Measurements from ENCODE around the gene CALML6. TPM values are rescaled to one million over a fixed set of nuclear protein-coding genes. Genes with fewer than 3 reads are reported as not detected.
A peak's percentile ranks its signal among the peaks of the same experiment; 100 is the strongest.

The CALML6 gene
- total and polyA plus RNA-seq, 2 of the 8 experiments (the other 6 are each of a cell fraction or from before 2014, with no cell fraction given) = 0.54 to 1.3 TPM

DNA sequence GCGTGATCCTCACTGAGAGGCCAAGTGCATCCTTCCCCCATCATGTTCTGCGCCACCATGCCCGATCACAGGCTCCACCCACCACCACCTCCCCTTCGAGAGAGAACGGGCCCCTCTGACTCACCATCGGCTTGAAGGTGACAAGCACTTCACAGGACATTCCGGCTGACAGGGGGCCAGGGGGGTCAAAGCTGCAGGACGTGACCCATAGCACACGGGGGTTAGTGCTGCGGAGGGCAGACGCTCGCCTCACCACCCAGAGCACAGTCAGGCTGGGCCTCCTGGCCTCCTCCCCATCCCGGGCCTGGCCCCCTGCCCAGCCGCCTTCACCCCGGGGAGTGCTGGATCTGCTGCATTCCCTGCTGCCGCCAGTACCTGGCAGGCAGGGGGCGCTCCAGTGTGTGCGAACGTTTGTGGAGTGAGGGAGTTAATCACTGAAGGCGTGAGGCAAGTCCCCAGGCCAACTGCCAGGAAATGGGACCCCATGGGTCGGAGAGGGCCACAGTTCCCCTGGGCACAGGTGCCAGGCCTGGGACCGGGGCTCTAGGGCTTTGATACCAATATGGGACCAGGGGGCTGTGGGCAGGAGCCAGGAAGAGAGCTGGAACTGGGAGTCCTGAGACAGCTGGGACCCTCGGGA lies 44.9 kb downstream of the CALML6 start (continued):
- TF ChIP-seq, protein P1, sequence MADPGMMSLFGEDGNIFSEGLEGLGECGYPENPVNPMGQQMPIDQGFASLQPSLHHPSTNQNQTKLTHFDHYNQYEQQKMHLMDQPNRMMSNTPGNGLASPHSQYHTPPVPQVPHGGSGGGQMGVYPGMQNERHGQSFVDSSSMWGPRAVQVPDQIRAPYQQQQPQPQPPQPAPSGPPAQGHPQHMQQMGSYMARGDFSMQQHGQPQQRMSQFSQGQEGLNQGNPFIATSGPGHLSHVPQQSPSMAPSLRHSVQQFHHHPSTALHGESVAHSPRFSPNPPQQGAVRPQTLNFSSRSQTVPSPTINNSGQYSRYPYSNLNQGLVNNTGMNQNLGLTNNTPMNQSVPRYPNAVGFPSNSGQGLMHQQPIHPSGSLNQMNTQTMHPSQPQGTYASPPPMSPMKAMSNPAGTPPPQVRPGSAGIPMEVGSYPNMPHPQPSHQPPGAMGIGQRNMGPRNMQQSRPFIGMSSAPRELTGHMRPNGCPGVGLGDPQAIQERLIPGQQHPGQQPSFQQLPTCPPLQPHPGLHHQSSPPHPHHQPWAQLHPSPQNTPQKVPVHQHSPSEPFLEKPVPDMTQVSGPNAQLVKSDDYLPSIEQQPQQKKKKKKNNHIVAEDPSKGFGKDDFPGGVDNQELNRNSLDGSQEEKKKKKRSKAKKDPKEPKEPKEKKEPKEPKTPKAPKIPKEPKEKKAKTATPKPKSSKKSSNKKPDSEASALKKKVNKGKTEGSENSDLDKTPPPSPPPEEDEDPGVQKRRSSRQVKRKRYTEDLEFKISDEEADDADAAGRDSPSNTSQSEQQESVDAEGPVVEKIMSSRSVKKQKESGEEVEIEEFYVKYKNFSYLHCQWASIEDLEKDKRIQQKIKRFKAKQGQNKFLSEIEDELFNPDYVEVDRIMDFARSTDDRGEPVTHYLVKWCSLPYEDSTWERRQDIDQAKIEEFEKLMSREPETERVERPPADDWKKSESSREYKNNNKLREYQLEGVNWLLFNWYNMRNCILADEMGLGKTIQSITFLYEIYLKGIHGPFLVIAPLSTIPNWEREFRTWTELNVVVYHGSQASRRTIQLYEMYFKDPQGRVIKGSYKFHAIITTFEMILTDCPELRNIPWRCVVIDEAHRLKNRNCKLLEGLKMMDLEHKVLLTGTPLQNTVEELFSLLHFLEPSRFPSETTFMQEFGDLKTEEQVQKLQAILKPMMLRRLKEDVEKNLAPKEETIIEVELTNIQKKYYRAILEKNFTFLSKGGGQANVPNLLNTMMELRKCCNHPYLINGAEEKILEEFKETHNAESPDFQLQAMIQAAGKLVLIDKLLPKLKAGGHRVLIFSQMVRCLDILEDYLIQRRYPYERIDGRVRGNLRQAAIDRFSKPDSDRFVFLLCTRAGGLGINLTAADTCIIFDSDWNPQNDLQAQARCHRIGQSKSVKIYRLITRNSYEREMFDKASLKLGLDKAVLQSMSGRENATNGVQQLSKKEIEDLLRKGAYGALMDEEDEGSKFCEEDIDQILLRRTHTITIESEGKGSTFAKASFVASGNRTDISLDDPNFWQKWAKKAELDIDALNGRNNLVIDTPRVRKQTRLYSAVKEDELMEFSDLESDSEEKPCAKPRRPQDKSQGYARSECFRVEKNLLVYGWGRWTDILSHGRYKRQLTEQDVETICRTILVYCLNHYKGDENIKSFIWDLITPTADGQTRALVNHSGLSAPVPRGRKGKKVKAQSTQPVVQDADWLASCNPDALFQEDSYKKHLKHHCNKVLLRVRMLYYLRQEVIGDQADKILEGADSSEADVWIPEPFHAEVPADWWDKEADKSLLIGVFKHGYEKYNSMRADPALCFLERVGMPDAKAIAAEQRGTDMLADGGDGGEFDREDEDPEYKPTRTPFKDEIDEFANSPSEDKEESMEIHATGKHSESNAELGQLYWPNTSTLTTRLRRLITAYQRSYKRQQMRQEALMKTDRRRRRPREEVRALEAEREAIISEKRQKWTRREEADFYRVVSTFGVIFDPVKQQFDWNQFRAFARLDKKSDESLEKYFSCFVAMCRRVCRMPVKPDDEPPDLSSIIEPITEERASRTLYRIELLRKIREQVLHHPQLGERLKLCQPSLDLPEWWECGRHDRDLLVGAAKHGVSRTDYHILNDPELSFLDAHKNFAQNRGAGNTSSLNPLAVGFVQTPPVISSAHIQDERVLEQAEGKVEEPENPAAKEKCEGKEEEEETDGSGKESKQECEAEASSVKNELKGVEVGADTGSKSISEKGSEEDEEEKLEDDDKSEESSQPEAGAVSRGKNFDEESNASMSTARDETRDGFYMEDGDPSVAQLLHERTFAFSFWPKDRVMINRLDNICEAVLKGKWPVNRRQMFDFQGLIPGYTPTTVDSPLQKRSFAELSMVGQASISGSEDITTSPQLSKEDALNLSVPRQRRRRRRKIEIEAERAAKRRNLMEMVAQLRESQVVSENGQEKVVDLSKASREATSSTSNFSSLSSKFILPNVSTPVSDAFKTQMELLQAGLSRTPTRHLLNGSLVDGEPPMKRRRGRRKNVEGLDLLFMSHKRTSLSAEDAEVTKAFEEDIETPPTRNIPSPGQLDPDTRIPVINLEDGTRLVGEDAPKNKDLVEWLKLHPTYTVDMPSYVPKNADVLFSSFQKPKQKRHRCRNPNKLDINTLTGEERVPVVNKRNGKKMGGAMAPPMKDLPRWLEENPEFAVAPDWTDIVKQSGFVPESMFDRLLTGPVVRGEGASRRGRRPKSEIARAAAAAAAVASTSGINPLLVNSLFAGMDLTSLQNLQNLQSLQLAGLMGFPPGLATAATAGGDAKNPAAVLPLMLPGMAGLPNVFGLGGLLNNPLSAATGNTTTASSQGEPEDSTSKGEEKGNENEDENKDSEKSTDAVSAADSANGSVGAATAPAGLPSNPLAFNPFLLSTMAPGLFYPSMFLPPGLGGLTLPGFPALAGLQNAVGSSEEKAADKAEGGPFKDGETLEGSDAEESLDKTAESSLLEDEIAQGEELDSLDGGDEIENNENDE (IDR thresholded peaks at IDR 0.05; ENCODE audit: insufficient replicate concordance, low read length) = no peak
- TF ChIP-seq SAP30 (IDR thresholded peaks at IDR 0.05; ENCODE audit: insufficient read depth, insufficient replicate concordance, low read length) (no peak), FOSL1 (IDR thresholded peaks at IDR 0.05; ENCODE audit: insufficient read depth, low read depth, low read length) (no peak), SP4 (IDR thresholded peaks at IDR 0.05; ENCODE audit: low read length) (0 out of 2 replicates have a peak, but pooled peaks have one; percentile 45), SP2 (IDR thresholded peaks at IDR 0.05; ENCODE audit: low read length) (no peak), BACH1 (IDR thresholded peaks at IDR 0.05; ENCODE audit: low read length) (0 out of 2 replicates have a peak, but pooled peaks have one; percentile 12), SUZ12 (IDR thresholded peaks at IDR 0.05; ENCODE audit: low read length) (no peak), NRF1 (IDR thresholded peaks at IDR 0.05; ENCODE audit: low read depth, low read length) (no peak), TBP (IDR thresholded peaks at IDR 0.05; ENCODE audit: low read depth, low read length) (peak; percentile 43; the same call in 1 of the 2 replicates)
- TF ChIP-seq, protein P2, sequence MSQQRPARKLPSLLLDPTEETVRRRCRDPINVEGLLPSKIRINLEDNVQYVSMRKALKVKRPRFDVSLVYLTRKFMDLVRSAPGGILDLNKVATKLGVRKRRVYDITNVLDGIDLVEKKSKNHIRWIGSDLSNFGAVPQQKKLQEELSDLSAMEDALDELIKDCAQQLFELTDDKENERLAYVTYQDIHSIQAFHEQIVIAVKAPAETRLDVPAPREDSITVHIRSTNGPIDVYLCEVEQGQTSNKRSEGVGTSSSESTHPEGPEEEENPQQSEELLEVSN (IDR thresholded peaks at IDR 0.05) = peak; percentile 36; the same call in 1 of the 2 replicates
